Vagina (tissue), 2 donors: ENCODE results near the gene ZKSCAN4.

Source experiments
- POLR2A ChIP-seq, 2 donors: fragments of 450-650 bp; IDR thresholded peaks; one replicate each; pipeline ENCODE4 v1.6.1; 2017; ENCODE audit warnings: antibody characterized with exemption in 2 of 2, mild to moderate bottlenecking in 2 of 2, moderate library complexity in 2 of 2
- TF ChIP-seq, protein P1 (sequence below), 3 experiments: fragments of 450-650 bp in 2 of 3; fragments of 200-600 bp in 1 of 3; sonication (generic) in 1 of 3; IDR thresholded peaks; one replicate each; pipeline ENCODE4 v1.5.1; 2017 to 2019; ENCODE audit warnings: antibody characterized with exemption in 3 of 3, mild to moderate bottlenecking in 2 of 3, moderate library complexity in 2 of 3

DNA sequence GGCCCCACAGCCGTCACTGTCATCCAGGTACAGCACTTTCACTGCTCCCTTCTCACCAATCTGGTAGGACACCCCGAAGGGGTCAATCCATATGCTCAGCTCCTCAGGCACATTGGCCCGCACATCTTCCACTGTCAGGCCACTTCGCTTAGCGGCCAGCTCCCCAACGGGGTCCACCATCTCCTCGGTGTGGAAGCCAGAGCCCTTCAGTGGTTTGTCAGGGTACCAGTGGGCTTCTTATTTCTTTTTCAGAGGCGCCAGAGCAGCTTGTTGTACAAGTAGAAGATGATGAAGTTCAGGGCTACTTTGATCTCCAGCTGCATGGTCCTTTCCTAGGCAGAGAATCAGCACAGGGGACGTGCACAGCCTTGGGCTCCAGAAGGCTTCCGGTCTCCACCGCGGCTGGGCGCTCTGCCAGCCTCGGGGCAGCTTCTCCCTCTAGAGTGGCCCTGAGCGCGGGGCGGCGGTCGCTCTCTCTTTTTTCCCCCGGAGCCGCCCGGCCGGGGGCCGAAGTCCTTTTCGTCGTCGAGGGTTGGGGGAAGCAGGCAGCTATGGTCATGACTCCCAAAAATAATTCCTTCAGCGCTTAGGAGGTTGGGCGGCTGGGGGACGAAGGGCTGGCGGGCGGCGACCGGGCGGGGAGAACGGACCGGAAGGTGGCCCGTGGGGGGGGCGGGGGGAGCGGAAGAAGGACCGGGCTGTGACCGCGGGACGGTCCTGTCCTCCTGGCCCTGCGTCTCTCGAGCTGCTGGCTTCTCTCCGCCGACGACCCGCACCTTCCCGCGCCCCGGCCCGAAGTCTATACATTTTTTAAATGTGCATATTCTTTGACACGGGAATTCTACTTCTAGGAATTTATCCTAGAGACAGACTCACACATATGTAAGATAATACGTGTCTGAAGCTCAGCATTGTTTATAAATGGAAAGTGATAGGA, 33.5 kb downstream of the ZKSCAN4 start:
- TF ChIP-seq POLR2A (IDR thresholded peaks at IDR 0.05) = no peak
- TF ChIP-seq, protein P1, sequence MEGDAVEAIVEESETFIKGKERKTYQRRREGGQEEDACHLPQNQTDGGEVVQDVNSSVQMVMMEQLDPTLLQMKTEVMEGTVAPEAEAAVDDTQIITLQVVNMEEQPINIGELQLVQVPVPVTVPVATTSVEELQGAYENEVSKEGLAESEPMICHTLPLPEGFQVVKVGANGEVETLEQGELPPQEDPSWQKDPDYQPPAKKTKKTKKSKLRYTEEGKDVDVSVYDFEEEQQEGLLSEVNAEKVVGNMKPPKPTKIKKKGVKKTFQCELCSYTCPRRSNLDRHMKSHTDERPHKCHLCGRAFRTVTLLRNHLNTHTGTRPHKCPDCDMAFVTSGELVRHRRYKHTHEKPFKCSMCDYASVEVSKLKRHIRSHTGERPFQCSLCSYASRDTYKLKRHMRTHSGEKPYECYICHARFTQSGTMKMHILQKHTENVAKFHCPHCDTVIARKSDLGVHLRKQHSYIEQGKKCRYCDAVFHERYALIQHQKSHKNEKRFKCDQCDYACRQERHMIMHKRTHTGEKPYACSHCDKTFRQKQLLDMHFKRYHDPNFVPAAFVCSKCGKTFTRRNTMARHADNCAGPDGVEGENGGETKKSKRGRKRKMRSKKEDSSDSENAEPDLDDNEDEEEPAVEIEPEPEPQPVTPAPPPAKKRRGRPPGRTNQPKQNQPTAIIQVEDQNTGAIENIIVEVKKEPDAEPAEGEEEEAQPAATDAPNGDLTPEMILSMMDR (IDR thresholded peaks at IDR 0.05) = no peak
